GM19351 (cell line): ENCODE measurements around the gene DENND1A.

ENCODE experiments used
- ATAC-seq: cut with Tn5 transposase; IDR thresholded peaks from one replicate; pipeline ENCODE4 v1.9.1; 2021; ENCODE audit warnings: mild to moderate bottlenecking, moderate library complexity; ENCODE audit not compliant: unreplicated experiment

The DENND1A gene

GRCh38 chr9:123597048-123597447, 332.9 kb downstream of the DENND1A start:
- no peak for ATAC-seq

- ATAC-seq, result no peak
These were observed 338.6 kb downstream of the DENND1A start for GRCh38 chr9:123591283-123591682.

- ATAC-seq, result no peak
These were observed 339.4 kb downstream of the DENND1A start for GRCh38 chr9:123590499-123590898.

DNA sequence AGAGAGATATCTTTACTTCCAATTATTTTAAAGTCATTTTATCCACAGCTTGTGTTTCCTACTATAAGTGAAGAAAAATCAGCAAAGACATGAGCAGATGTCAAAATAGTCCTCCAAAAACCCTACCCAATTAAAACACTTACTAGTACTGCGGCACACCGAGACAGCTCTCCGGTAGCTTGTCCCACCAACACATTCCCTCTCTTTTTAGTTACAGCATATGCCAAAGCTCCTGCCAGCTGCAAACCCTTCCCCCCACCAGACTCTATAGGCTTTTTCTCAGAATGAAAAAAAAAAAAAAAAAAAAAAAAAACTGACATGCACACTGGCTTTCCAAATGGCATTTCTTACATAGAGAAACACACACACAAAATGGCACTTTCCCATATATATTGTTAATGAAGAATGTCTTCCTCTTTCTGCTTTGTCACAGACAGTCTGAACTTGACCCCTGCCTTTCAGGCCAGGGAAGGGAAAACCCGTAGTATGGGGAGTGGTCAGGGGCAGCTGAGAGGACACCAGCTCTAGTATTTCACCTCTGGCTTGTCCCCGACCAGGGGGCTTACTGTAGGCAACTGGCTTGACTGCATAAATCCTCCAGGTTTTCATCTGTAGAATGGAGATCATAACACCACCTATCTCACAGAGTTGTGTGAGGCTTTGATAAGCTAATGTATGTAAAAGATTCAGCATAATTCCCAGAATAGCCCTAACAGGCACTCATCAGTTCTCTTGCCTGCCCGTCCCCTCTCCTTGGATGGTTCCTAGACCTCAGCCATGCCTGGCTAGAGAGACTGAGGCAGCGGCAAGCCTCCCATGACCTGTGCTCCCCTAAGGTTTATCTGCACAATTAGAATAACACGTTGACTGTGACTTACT, 340.3 kb downstream of the DENND1A start:
- ATAC-seq, result no peak

- ATAC-seq, result no peak
These were observed 343.7 kb downstream of the DENND1A start for GRCh38 chr9:123586275-123586674.

DNA sequence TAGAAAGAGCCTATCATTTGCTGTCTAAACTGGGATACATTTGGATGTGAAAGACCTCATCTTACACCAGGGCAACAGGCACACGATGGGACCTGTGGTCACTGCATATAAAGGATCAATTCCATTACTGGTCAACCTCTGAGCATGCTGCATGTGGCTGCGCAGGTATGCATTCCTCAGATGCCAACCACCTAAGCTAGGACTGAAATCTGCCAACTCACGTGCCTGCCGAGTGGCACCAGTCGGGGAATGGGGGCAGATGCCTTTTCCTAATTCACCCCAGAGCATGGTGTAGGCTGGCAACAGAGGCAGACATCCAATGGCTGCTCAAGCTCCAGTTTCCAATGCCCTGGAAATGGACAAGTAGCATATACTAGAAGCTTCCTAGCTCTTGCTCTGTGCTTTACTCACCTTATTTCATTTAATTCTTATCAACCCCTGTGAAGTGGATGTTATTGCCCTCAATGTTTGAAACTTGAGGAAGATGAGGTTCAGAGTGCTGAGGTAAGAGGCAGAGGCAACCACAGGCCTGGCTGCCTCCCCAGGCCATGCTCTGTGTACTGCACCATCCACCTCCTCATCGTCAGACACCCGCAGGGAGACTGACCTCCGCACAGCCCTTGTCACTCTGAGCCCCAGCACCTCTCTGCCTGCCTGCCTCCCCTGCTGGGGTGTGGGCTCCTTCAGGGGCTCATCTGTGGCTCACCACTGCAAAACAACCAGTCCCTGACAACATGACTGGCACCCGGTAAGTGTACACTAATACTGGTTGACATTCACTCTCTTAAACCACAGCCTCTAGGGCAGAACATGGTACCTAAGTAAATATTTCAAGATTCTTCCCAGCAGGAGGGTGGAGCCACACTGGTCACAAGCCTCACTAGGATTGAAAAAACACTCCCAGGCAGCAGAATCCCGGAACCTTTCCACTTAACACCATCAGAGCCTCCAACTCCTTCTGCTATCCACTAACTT, 345.4 kb downstream of the DENND1A start:
- ATAC-seq, result no peak

GRCh38 chr9:123583646-123584045, 346.3 kb downstream of the DENND1A start:
- no peak for ATAC-seq

DNA sequence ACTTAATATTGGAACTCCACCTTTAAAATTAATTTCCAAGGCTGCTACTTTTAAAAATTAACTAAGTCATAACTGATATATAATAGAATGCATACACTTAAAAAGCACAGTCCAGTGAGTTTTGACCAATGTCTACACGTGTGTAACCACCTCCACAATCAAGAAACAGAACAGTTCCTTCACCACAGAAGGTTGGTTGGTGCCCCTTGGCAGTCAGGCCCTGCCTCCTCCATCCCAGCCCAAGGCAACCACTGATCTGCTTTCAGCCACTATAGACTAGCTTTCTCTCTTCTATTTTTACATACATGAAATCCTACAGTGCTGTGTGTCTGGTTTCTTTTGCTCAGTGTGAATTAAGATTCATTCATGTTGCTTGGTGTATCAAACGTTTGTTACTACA, 358.7 kb downstream of the DENND1A start:
- no peak for ATAC-seq

- ATAC-seq, result no peak
These were observed 360.9 kb downstream of the DENND1A start for GRCh38 chr9:123568691-123569688.

DNA sequence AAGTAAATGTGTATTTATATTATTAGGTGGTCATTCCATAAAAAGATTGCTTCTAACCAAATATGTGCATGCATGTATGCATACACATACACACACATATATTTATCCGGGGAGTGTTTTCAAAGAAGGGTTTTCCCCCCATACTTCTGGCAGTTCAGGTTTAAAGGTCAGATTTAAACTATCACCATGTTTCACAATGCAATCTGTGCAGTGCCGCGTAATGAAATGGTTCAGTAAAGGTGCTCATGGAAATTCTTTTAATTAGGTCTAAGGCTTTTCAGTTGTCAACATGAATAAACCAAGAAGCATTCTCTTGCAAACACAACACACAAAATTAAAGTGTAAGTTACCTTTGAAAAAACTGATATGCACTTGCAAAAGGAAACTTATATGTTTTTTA, 362.9 kb downstream of the DENND1A start:
- ATAC-seq, result no peak

- ATAC-seq, result no peak
These were observed 365.3 kb downstream of the DENND1A start for GRCh38 chr9:123564652-123565051.

DNA sequence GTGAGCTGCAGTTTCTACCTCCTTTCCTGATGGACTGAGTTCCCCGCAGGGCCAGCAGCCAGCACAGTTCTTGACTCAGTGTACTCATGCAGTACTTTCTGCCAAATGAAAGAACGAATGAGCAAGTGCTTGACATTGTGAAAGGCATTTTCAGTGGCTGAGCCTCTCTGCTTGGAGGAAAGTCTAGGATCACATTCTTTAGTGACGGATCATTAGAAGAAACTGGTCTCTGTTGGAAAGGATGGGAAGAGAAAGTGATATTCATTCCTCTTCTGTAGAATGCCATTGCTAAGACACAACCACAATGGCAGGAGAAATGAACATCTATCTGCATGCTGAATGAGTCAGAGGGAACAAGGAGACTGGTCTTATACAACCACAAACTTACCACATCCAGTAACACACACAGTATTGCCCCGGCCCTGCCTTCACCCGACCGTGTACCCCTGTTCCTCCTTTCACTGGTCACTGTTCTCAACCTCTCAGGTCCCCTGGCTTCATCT, 367.0 kb downstream of the DENND1A start:
- no peak for ATAC-seq

GRCh38 chr9:123561046-123561445, 368.9 kb downstream of the DENND1A start:
- ATAC-seq, result no peak

GRCh38 chr9:123556464-123557435, 373.2 kb downstream of the DENND1A start:
- ATAC-seq, result no peak

GRCh38 chr9:123555646-123556045, 374.3 kb downstream of the DENND1A start:
- ATAC-seq, result no peak

- no peak for ATAC-seq
These were observed 377.4 kb downstream of the DENND1A start for GRCh38 chr9:123552530-123552929.

DNA sequence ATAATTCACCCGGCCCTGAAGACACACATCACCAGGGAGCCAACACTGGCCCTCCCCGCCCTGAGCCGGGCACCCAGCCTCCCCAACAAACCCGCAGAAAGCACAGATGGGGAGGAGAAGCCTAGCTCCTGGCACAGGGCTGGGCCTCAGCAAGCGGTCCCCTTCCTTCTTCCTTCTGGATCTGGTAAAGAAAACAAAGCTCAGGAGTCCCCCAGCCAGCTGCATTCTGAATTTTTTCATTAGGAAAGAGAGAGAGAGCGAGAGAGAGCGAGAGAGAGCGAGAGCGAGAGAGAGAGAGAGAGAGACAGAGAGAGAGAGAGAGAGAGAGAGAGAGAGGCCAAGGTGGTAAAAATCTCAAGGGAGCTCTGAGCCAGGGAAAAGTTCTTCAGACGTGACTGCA, 378.2 kb downstream of the DENND1A start:
- no peak for ATAC-seq

- no peak for ATAC-seq
These were observed 379.1 kb downstream of the DENND1A start for GRCh38 chr9:123550797-123551196.

DNA sequence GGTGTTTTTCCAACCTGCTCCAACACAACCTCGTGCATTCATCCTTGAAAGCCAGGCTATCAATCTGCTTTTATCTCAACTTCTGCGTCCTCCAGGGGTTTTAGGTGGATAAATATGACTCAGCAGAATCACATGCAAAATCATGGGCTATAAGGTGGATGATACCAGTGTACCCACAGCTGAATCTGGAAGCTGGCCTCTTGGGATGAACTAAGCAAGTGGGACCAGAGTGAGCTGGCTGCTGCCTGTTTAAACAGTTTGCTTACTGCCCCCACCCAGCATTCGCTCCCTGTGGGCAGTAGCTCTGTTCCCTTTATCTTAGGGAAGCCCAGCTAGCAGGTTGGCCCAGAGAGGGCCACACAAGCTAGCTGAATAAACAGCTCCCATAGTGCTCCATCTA, 379.9 kb downstream of the DENND1A start:
- no peak for ATAC-seq
